Ascending aorta (tissue), 2 donors: Measurements from ENCODE around the gene LAPTM5. TPM values are rescaled to one million over a fixed set of nuclear protein-coding genes. Genes with fewer than 3 reads are reported as not detected.
A peak's percentile ranks its signal among the peaks of the same experiment; 100 is the strongest.

Experiments
- DNase-seq, 2 donors: peaks; one replicate each; pipeline ENCODE4 v3.0.0-alpha.2; 2019; ENCODE audit warnings: low spot score in 2 of 2
- H3K27ac ChIP-seq, 2 donors: fragments of 200-600 bp; sonication (generic); one replicate each; pipeline ENCODE4 v1.5.1; 2016 to 2017; ENCODE audit warnings: mild to moderate bottlenecking in 1 of 2
- H3K27me3 ChIP-seq: fragments of 200-600 bp; sonication (generic); one replicate; pipeline ENCODE4 v1.5.1; 2017
- H3K36me3 ChIP-seq, 2 donors: fragments of 200-600 bp; sonication (generic); one replicate each; pipeline ENCODE4 v1.5.1; 2016
- H3K4me1 ChIP-seq, 2 donors: fragments of 200-600 bp; sonication (generic); one replicate each; pipeline ENCODE4 v1.5.1; 2016 to 2017; ENCODE audit warnings: mild to moderate bottlenecking in 1 of 2
- H3K4me3 ChIP-seq, 2 donors: fragments of 200-600 bp; sonication (generic); one replicate each; pipeline ENCODE4 v1.5.1; 2016 to 2017; ENCODE audit warnings: mild to moderate bottlenecking in 1 of 2
- H3K9me3 ChIP-seq, 2 donors: fragments of 200-600 bp; sonication (generic); one replicate each; pipeline ENCODE4 v1.5.1; 2016
- intact Hi-C: fragments of 100-400 bp; cut with DNase I; formaldehyde crosslinking; loops from one replicate; pipeline ENCODE4 v1.15.1; 2023
- total RNA-seq: library from RNA; depleted of rRNA; stranded (reverse); fragments of >200 nt; gene quantifications from one replicate; pipeline ENCODE4 v1.1.0, GENCODE V29; 2016
- TF ChIP-seq, protein P1 (sequence below), 3 experiments: fragments of 200-600 bp in 2 of 3; fragments of 450-650 bp in 1 of 3; sonication (generic) in 2 of 3; IDR thresholded peaks; one replicate each; pipeline ENCODE4 v1.5.1; 2016 to 2019; ENCODE audit warnings: antibody characterized with exemption in 3 of 3, mild to moderate bottlenecking in 1 of 3, moderate library complexity in 1 of 3

Gene LAPTM5
- total RNA-seq, 1 donor from 2014 or later, result 56.1 TPM

DNA sequence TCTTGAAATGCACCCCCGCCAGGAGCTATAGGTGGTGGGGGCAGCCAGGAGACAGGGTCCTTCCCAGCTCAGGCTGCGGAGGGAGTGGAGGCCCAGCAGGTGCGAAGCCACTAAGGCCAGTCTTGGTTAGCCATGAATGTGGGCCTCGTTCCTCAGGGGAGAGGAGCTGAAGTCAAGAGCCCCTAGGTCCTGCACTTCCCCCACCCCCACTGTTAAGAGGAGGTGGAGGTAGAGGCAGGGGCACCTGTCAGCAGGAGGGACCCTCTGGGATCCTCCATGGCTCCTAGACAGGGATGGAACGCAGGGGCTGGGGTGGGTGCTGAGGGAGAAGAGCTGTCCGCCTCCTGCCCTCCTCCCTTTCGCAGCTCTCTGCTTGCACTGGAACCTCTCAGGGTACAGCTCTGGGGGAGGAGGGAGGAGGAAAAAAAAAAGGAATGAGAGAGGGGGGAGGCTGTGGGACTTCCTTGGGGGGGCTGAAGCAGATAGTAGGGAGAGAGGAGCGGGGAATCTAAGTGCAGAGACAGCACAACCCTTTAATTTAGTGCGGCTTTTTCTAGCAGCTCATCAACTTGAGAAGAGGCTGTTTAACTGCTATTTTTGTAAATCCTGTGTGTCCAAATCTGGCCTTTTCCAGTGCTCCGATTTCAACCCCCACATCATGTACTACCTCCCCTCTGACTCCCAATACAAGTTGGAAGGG lies 71.2 kb downstream of the LAPTM5 start:
- Histone ChIP-seq H3K9me3 (no peaks in the 10 kb centered on the region), H3K4me3 (no peak overlapping the region), H3K27ac (no peak overlapping the region), H3K36me3 (no peaks in the 10 kb centered on the region), H3K4me1 (no peaks in the 10 kb centered on the region), H3K27me3 (peaks cover 10% of the 10 kb centered on the region)
- DNase-seq, result no peak
- intact Hi-C loops, result no loop called here
- TF ChIP-seq, protein P1, sequence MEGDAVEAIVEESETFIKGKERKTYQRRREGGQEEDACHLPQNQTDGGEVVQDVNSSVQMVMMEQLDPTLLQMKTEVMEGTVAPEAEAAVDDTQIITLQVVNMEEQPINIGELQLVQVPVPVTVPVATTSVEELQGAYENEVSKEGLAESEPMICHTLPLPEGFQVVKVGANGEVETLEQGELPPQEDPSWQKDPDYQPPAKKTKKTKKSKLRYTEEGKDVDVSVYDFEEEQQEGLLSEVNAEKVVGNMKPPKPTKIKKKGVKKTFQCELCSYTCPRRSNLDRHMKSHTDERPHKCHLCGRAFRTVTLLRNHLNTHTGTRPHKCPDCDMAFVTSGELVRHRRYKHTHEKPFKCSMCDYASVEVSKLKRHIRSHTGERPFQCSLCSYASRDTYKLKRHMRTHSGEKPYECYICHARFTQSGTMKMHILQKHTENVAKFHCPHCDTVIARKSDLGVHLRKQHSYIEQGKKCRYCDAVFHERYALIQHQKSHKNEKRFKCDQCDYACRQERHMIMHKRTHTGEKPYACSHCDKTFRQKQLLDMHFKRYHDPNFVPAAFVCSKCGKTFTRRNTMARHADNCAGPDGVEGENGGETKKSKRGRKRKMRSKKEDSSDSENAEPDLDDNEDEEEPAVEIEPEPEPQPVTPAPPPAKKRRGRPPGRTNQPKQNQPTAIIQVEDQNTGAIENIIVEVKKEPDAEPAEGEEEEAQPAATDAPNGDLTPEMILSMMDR (IDR thresholded peaks at IDR 0.05), result no peak

DNA sequence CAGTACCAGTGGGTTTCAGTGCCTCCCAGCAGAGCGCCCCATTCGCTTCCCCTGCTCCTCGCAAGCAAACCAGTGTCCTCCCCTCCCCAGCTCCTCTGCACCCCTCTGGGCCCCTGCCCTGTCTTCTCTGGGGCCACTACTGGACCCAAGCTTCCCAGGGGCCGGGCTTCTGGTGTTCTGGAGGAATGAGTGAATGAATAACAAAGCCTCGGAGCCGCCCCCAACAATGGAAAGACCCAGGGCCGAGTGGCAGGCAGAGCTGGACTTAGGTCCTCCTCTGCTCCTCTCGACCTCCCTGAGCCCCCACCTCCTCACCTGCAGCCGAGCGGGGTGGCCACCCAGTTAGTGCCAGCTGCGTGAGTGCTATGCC lies 71.8 kb downstream of the LAPTM5 start:
- no peak for DNase-seq
- Histone ChIP-seq H3K4me1 (no peaks in the 10 kb centered on the region), H3K27me3 (peaks cover 10% of the 10 kb centered on the region), H3K27ac (no peak overlapping the region), H3K36me3 (no peaks in the 10 kb centered on the region), H3K9me3 (no peaks in the 10 kb centered on the region), H3K4me3 (no peak overlapping the region)
- TF ChIP-seq, protein P1 (IDR thresholded peaks at IDR 0.05), result no peak
- intact Hi-C loops, result no loop called here

DNA sequence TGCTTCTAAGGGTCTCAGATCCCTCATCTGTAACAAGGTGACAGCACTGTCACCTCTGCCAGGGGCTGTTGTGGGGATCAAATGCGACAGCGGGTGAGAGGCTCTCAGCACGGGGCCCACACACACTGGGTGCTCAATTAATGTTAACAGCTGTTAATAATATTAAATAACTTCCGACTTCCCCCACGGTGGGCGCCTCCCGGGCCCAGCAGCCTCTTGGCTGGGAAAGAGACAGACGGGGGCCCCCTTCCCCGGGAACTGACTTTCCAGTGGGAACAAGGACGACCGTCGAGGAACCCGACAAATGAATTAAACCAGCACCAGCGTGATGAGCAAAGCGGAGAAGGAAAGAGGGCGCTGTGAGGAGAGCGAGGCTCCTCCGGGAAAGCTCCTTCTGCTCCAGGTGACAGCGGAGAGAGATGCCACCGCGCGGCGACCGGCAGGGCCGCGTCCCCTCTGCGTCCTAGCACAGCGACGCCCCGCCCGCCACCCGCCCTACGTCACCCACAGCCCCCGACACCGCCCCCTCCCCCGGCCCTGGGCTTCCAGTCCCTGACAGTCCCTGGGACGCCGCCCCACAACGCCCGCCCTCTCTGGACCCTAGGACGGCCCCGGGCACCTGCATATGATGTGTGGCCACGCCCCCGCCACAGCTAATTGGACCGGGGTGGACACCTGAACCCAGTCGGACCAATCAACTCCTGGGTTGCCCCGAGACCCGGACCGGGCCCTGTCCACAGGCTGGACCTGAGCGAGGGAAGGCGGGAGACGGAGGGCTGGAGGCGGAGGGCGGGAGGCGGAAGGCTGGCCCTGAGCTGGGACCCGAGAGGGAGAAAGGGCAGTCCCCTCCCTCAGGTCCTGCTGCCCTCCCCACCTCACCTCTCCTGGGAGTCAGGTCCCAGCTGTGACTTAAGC lies 72.4 kb downstream of the LAPTM5 start:
- Histone ChIP-seq H3K4me1 (no peaks in the 10 kb centered on the region), H3K27me3 (peaks cover 10% of the 10 kb centered on the region), H3K4me3 (peak overlapping the region; percentile 20 to 23), H3K9me3 (no peaks in the 10 kb centered on the region), H3K36me3 (no peaks in the 10 kb centered on the region), H3K27ac (no peak overlapping the region)
- DNase-seq, result no peak
- TF ChIP-seq, protein P1 (IDR thresholded peaks at IDR 0.05), result no peak
- intact Hi-C loops, result no loop called here

DNA sequence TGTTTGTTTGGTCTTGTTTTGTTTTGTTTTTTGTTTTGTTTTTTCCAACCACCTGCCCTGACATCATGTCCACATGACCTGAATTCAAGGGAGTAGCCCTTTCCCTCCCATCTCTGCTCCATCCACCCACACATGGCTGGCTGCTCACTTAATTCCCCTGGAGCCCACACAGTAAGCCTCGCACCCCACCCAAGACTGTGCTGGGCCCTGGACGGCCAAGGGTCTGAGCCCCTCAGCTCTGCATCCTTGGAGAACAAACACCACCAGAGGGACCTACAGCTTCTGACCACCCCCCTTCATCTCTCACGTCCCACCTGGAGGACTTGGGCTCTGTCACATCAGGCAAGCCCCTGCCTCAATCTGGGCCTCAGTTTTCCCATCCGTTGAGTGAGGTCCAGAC lies 73.3 kb downstream of the LAPTM5 start:
- intact Hi-C loops, result no loop called here
- no peak overlapping the region for H3K27ac ChIP-seq
- H3K9me3 ChIP-seq, result no peaks in the 10 kb centered on the region
- H3K36me3 ChIP-seq, result no peaks in the 10 kb centered on the region
- H3K27me3 ChIP-seq, result peaks cover 10% of the 10 kb centered on the region
- DNase-seq, result no peak
- TF ChIP-seq, protein P1 (IDR thresholded peaks at IDR 0.05), result no peak
- H3K4me1 ChIP-seq, result no peaks in the 10 kb centered on the region
- H3K4me3 ChIP-seq, result no peak overlapping the region

DNA sequence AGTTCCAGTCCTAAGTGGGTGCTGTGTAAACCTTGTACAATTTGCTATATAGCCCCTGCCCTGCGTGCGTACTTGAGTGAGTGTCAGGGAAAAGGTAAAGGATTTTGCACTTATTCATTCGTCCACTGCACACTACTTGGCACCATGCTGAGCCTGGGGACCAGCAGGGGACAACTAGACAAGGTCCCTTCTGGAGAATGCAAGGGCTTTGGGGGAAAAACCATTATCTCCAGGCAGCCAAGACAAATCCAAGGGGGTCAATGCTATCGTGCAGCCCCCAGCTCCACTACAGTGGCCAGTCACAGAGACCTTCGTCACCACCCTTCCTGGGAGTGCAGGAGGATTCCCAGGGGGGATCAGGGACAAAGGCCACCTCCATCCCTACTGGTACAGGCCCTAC lies 73.9 kb downstream of the LAPTM5 start:
- no peak for DNase-seq
- intact Hi-C loops, result no loop called here
- no peaks in the 10 kb centered on the region for H3K9me3 ChIP-seq
- peaks cover 10% of the 10 kb centered on the region for H3K27me3 ChIP-seq
- no peak overlapping the region for H3K4me3 ChIP-seq
- TF ChIP-seq, protein P1 (IDR thresholded peaks at IDR 0.05), result no peak
- H3K27ac ChIP-seq, result no peak overlapping the region
- H3K4me1 ChIP-seq, result no peaks in the 10 kb centered on the region
- H3K36me3 ChIP-seq, result no peaks in the 10 kb centered on the region

Other genes starting within 250 kb of the LAPTM5 start
- gene MATN1, start 34.2 kb downstream of the LAPTM5 start, total RNA-seq, result 0.85 TPM
- gene SDC3, start 151.0 kb upstream of the LAPTM5 start, total RNA-seq, result 51.9 TPM